H1 (cell line): Measurements from ENCODE around the gene ZBTB43.

Experiments
- CEBPB ChIP-seq: IDR thresholded peaks from 2 replicates; pipeline ENCODE4 v1.6.1; 2012; ENCODE audit warnings: low read depth, low read length
- POLR2A ChIP-seq, 2 experiments: IDR thresholded peaks; 1 replicate in 1 of 2; 2 replicates in 1 of 2; pipeline ENCODE4 v1.6.1; 2011; ENCODE audit warnings: low read depth in 2 of 2, low read length in 2 of 2, mild to moderate bottlenecking in 2 of 2; ENCODE audit errors: control extremely low read depth in 1 of 2

GRCh38 chr9:126783949-126784348 is 20.9 kb upstream of the ZBTB43 start:
- TF ChIP-seq POLR2A (IDR thresholded peaks at IDR 0.05; ENCODE audit: control extremely low read depth in 1 of 2, low read depth in 2 of 2, low read length in 2 of 2) (no peak), CEBPB (no peak)
